Measurements from ENCODE around the gene MGAT2.

DNA sequence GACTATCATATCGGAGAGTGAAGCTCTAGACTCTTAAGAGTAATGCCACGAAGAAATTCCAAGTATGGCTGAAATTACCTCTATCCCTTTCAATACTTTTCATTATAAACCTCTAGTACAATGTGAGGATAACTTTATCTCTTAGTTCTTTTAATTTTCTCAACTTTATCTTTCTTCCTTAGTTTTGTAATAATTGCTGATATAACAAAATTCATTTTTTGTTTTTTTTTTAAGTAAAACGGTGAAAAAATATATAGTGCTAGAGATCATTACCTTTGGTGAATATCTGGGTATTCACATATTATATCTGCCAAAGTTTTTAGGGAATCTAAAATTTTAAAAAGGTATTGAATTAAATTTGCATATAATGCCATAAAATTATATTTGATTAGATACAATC, 33.9 kb downstream of the MGAT2 start:
- TF ChIP-seq ESRRG (CRISPR knock-in tag; IDR thresholded peaks at IDR 0.05): no peak
- no peak for TF ChIP-seq TSHZ2 (CRISPR knock-in tag; IDR thresholded peaks at IDR 0.05)
- no peak for TF ChIP-seq ZFP30 (CRISPR knock-in tag; IDR thresholded peaks at IDR 0.05)
- no peak for TF ChIP-seq SNAI2 (CRISPR knock-in tag; IDR thresholded peaks at IDR 0.05)
- TF ChIP-seq PATZ1 (CRISPR knock-in tag; IDR thresholded peaks at IDR 0.05; ENCODE audit: borderline replicate concordance): no peak
- TF ChIP-seq ZNF70 (CRISPR knock-in tag; IDR thresholded peaks at IDR 0.05): no peak
- TF ChIP-seq ZFP3 (CRISPR knock-in tag; IDR thresholded peaks at IDR 0.05): no peak
- no peak for TF ChIP-seq CSDC2 (CRISPR knock-in tag; IDR thresholded peaks at IDR 0.05)
